ENCODE data around the gene PELI2. TPM values are rescaled to one million over a fixed set of nuclear protein-coding genes. Genes with fewer than 3 reads are reported as not detected.

The PELI2 gene
- total RNA-seq (2014; rRNA removed): 1.1 and 2.2 TPM in 2 replicates
- 0.39 TPM for polyA plus RNA-seq (2012)

DNA sequence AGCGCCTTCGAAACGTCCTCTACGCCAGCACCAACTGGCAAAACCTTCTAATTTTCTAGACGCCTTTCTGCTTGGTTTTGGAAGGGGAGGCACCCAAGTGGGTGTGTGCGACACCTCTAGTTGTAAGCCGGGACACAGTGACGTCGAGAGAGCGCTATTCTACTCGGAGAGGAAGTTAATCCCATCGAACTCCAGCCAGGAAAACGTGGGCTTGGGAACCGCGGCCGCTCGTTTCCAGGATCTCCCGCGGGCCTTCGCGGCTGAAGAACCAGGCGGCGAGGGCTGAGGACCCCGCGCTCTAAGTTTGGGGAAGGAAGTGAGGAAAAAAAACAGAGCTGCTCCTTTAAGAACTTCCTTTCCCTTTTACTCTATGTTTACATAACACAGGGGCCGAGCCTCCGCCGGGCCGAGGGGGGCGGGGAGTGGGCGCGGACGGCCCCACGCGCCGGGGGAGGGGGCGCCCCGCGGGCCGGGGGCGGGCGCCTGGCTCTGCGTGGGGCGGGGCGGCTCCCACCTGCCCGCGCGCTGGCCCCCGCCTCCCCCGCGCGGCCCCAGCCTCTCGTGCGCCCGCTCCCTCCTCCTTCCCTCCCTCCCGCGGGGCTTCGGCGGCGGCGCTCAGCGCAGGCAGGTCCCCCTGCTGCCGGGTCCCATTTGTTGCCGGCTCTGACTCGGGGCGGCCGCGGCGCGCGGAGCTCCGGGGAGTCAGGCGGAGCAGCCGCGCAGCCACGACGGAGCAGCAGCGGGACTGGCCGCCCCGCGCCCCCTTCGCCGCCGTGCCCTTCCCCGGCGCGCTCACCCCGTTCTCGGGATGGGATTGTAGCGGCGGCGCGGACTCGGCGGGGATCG, at the start of gene PELI2:
Gene PELI2 (plus strand): TSS at position 647 of the 846 bp plus-strand sequence. CDS start 250 bp downstream, outside the sequence.
- DNase-seq (ENCODE audit: low read depth): peak; percentile 57

DNA sequence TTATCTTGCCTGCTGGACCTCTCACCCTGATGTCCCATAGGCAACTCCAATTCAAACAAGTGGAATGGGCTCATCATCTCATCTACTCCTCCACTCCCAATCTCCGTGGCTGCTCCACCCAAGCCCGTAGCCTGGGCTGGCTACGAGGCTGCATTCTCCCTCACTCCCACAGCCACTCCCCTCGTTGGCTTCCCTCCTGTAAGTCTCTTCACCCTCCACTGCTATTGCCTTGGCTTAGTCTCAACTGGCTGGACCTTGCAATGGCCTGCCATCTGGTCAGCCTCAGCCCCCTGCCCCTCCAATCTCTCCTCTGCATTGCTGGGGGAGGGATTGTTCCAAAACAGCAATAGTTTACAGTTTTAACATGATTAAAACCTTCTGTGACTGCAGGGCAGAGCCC, 44.4 kb upstream of the PELI2 start:
- no peak for DNase-seq (ENCODE audit: low read depth)

GRCh38 chr14:56075301-56075700, 42.9 kb upstream of the PELI2 start:
- no peak for DNase-seq (ENCODE audit: low read depth)

DNA sequence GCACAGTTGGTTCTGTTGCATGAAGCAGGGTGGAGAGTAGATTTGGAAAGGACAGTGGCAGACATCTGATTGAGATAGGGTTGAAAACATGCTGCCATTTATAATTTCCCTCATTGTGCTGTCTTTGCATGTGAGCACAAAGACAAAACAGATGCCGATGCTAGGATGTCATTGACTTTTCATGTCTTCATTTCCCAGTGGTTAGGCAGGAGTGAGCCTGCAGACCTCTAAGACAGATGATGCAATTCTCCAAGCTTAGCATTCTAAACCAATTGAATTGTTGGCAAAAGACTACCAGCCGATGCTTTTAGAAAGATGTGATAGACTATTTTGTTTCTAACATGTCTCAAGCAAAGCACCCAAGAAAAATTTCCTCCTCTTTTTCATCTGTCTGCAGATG, 37.1 kb upstream of the PELI2 start:
- no peak for DNase-seq (ENCODE audit: low read depth)

GRCh38 chr14:56082880-56083279, 35.3 kb upstream of the PELI2 start:
- no peak for DNase-seq (ENCODE audit: low read depth)

GRCh38 chr14:56085471-56085870, 32.7 kb upstream of the PELI2 start:
- DNase-seq (ENCODE audit: low read depth): no peak

DNA sequence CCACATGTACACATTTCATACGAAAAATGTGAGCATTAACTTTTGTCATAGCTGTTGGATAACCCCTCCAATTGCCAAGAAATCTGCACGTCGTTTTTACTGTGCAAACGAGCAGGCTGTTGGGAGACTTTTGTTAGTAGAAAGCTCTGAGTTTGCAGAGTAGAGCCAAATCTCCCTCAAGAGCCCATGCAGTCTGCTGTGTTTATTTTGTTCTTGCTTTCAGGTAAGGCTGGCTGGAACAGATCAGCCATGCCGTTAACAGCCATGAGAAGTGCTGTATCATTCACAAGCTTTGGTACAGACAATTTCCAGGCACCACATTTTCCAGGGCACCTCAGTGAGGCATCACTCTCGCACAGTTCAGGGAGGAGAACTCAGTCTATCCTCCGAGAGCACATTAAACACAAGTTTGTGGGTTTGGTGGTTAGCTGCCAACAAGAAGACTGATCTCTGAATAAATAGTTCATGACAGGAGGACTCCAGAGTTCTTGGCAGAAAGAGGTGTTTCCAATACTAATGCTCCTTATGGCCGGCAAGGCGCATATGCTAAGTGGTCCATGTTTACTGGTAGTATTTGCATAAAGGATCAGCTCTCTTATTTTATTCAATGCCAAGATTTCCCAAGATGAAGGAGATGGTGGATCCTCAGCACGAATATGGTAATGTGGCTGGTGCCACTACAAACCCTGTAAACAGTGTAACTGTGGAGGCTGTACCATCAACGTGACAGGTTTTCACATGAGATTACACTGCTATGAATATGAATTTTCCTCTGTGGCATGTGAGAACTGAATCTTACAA, 30.3 kb upstream of the PELI2 start:
- no peak for DNase-seq (ENCODE audit: low read depth)

DNA sequence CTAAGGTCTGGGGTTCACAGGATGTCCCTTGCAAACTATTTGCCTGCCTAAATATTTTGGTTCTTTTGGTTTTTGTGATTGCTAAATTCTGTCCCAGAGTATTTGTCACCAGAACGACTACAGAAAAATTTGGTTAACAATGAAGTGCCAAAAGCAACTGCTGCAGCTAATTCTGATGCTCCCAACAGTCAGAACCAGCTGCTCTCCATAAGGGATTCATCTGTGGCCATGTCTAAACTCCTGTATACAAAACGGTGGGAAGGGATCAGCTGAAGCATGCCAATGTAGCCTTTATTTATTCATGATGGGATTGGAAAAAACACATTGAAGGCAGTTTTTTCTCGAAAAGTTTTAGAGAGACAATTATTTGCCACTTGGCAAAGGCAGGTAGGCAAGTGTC, 29.3 kb upstream of the PELI2 start:
- DNase-seq (ENCODE audit: low read depth): no peak

- DNase-seq (ENCODE audit: low read depth): no peak
Measured at GRCh38 chr14:56092763-56093162, 25.4 kb upstream of the PELI2 start.

DNA sequence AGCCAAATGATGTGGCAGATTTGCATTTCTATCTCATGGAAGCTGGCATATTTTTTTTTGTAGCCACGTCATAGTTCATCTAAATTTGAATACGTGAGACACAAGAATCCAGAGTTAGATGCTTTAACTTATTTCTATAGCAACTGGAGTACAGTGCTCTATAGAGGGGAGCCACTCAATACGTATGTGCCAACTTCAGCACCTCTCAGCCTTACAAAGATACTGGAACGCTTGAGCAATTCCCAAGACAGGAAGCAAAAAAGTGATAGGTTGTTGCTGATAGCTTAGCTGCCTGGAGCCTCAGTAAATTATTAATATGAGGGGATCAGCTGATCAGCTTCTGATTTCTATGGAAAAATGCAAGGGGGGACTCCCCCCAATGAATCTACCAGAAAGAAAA, 24.1 kb upstream of the PELI2 start:
- no peak for DNase-seq (ENCODE audit: low read depth)

DNA sequence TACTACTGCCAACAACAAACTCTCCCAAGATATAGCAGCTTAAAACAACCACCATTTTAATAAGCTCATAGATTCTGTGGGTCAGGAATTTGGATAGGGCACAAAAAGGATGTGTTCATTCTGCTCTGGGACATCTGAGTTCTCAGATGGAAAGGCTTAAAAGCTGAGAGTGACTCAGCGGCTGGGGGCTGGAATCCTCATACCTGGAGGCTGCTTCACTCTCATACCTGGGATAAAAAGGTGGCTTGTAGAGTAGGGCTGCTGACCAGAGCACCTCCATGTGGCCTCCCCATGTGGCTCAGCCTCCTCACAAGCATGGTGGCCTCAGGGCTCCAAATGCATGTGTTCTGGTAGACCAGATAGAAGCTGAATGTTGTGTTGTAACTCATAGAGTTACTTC, 20.2 kb upstream of the PELI2 start:
- no peak for DNase-seq (ENCODE audit: low read depth)

DNA sequence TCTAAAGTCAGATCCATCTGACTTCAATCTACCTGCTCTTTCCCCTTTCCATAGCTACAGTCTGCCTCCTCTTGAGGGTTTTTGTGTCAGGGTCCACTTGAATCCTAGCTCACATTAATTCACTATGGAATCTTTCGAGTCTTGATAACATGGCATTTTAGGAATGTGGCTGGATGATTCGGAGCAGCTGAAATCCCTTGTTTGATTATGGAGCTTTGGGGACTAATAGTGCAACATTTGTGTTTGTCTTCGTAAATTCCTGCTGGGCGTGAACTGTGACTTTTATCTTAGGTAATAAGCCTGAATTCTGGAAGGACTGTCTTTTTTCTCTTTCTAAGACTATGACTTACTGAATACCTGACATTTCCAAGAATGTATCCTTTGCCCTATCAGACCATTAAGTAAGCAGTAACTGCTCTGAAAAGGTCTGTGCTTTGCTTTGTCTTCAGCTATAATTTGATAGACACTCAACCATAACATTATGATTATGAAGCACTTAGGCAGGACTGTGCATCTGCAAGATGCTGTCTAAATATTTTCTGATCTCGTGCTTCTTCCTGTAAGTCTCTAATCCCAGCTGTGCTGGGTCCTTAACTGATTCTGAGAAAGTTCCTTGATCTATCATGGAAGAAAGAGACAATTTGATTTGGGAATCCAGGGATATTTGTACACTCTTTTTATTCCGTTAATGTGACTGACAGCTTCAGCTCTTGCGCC, 19.0 kb upstream of the PELI2 start:
- no peak for DNase-seq (ENCODE audit: low read depth)

GRCh38 chr14:56100556-56100955, 17.7 kb upstream of the PELI2 start:
- DNase-seq (ENCODE audit: low read depth): no peak

- DNase-seq (ENCODE audit: low read depth): no peak
Measured at GRCh38 chr14:56102941-56103340, 15.3 kb upstream of the PELI2 start.

- DNase-seq (ENCODE audit: low read depth): no peak
Measured at GRCh38 chr14:56107615-56108014, 10.6 kb upstream of the PELI2 start.

DNA sequence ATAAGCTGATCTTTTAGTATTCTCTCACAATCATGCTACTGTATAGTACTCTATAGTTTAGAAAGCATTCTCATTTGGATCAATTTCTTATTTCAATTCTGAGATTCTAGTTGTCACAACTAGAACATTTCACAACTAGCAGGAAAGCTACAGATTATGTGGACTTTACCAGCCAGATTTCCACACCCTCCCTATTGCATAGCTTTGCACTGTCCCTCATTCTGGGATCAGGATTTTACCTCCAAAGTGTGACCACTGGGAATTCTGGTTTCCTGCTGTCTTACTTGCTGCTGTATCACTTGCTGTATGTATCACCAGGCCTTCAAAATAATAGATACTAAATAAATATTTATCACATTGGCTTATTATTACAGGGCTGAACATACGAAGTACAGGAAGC, 10.2 kb upstream of the PELI2 start:
- DNase-seq (ENCODE audit: low read depth): no peak

GRCh38 chr14:56112781-56113180, 5.4 kb upstream of the PELI2 start:
- DNase-seq (ENCODE audit: low read depth): no peak

GRCh38 chr14:56115334-56115870, 2.8 kb upstream of the PELI2 start:
- DNase-seq (ENCODE audit: low read depth): no peak

GRCh38 chr14:56115976-56116893, 2.0 kb upstream of the PELI2 start:
- DNase-seq (ENCODE audit: low read depth): no peak

DNA sequence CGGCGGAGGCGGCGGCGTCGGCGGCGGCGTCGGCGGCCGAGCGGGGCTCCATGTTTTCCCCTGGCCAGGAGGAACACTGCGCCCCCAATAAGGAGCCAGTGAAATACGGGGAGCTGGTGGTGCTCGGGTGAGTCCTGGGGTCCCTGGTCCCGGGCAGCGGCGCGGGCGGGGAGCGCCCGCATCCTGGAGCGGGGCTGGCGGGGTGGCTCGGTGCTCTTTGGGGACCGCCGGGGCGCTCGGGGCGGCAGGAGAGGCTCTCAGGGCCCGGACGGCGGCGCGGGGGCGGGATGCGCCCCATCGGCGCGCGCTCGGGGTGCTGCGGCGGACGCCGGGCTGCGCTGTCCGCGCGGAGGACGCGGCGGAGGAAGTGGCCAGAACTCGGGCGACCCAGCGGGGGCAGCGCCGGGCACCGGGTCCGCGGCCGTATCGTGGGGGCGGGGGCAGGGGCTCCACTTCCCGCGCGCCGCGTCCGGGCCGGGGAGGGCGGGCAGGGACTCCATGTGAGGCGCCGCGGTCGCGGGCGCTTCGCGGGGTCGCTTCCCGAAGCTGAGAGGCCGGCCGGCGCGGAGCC, 485 bp downstream of the PELI2 start:
- DNase-seq (ENCODE audit: low read depth): no peak

Measured in LHCN-M2 (cell line).